Heart left ventricle (tissue), 16 donors: ENCODE data around the gene MYH10. TPM values are rescaled to one million over a fixed set of nuclear protein-coding genes. Genes with fewer than 3 reads are reported as not detected.

ENCODE experiments used
- ATAC-seq, 4 donors: fragments of 200-7000 bp; cut with Tn5 transposase; one replicate each; pipeline ENCODE4 v1.9.1; 2020 to 2022; ENCODE audit warnings: moderate library complexity in 4 of 4, mild to moderate bottlenecking in 3 of 4, moderate number of reproducible peaks in 1 of 4
- DNase-seq, 5 donors: peaks; one replicate each; pipeline ENCODE4 v3.0.0-alpha.2; 2020
- H3K27ac ChIP-seq, 12 donors: fragments of 200-600 bp; sonication (generic) in 4 of 12; one replicate each; pipeline versions ENCODE4 v1.5.0 to v1.8.0; 2016 to 2022; ENCODE audit warnings: mild to moderate bottlenecking in 2 of 12
- H3K27me3 ChIP-seq, 9 donors: fragments of 200-600 bp; sonication (generic) in 2 of 9; one replicate each; pipeline versions ENCODE4 v1.5.1 to v1.8.0; 2016 to 2022; ENCODE audit warnings: mild to moderate bottlenecking in 3 of 9
- H3K36me3 ChIP-seq, 9 donors: fragments of 200-600 bp; sonication (generic) in 2 of 9; one replicate each; pipeline versions ENCODE4 v1.5.0 to v1.8.0; 2018 to 2022; ENCODE audit warnings: mild to moderate bottlenecking in 2 of 9
- H3K4me1 ChIP-seq, 12 donors: fragments of 200-600 bp; sonication (generic) in 4 of 12; one replicate each; pipeline versions ENCODE4 v1.5.0 to v1.8.0; 2016 to 2022; ENCODE audit warnings: mild to moderate bottlenecking in 3 of 12
- H3K4me3 ChIP-seq, 12 donors: fragments of 200-600 bp; sonication (generic) in 4 of 12; one replicate each; pipeline versions ENCODE4 v1.5.0 to v1.8.0; 2017 to 2022; ENCODE audit warnings: mild to moderate bottlenecking in 9 of 12, moderate library complexity in 4 of 12
- H3K9me3 ChIP-seq, 12 donors: fragments of 200-600 bp; sonication (generic) in 4 of 12; one replicate each; pipeline versions ENCODE4 v1.5.0 to v1.8.0; 2016 to 2022; ENCODE audit warnings: mild to moderate bottlenecking in 1 of 12
- CTCF ChIP-seq, 12 donors: fragments of 200-600 bp; sonication (generic) in 4 of 12; IDR thresholded peaks; one replicate each; pipeline versions ENCODE4 v1.5.0 to v1.8.0; 2018 to 2022; ENCODE audit warnings: antibody characterized with exemption in 12 of 12, mild to moderate bottlenecking in 5 of 12
- POLR2A ChIP-seq, 2 donors: fragments of 450-650 bp; IDR thresholded peaks; one replicate each; pipeline ENCODE4 v1.6.1; 2017; ENCODE audit warnings: antibody characterized with exemption in 2 of 2, mild to moderate bottlenecking in 2 of 2, moderate library complexity in 2 of 2
- WGBS, 4 donors: extraction: QIAGEN DNeasy Blood & Tissue Kit in 2 of 4; methylation state at CpG; one replicate each; pipeline versions ENCODE4 v1.1.5 to v1.1.7; 2013 to 2018; 5-methylcytosine and 5-hydroxymethylcytosine counted together
- intact Hi-C, 10 donors: fragments of 100-400 bp; cut with DNase I; formaldehyde crosslinking; loops; one replicate each; pipeline versions ENCODE4 v1.11.1 to v1.14.2; 2022
- polyA plus RNA-seq, 2 donors: library from polyadenylated mRNA; stranded (reverse); fragments of 200-250 nt; gene quantifications; one replicate each; pipeline ENCODE4 v1.2.3, GENCODE V29; 2013
- total RNA-seq, 9 donors: library from RNA; depleted of rRNA in 2 of 9; stranded (reverse); fragments of >200 nt in 2 of 9; fragmentation: NEBNext Ultra II Directional in 3 of 9; extraction: Animal tissue kit (Norgen Biotek cat#: 25700) in 3 of 9; gene quantifications; one replicate each; pipeline versions ENCODE4 v1.1.0 to v1.2.4, GENCODE V29; 2016 to 2023
- donor health status: ischemic (EF 13 %, LVEDD 7.1; RV severe dilation, severe dysfunction).
- donor health status: healthy with polysubstance abuse.
- donor health status: DM: no; HTN: yes; CAD: no.
- donor health status: DM: no; HTN: no; CAD: no.
- donor health status: ischemic (EF 25% LVEDD 6.9; RV normal size, moderate dysfunction).
- donor health status: ischemic (EF 25% LVEDD 5.7; RV mildly dilated, moderate dysfunction).
- donor health status: healthy.
- donor health status: DM: yes; HTN: yes; CAD: no.
- donor health status: ischemic (EF 35%, LVEDD 5.7; RV mildly dilated, moderate dysfunction).
- donor health status: nonischemic (EF 11% LVEDD 7.7; RV severe dilation, severe dysfunction).
- donor health status: DM: yes; HTN: yes; CAD: no.
- donor health status: PGD.
- donor health status: ischemic (EF 29% LVEDD 5.4; RV normal size, mild dysfunction).
- donor health status: nonischemic (EF 23%, LVEDD 6.1; RV moderate dilation, normal function).

Gene MYH10
- total and polyA plus RNA-seq, 11 donors, result 10.6 to 62.1 (median 35.2) TPM

GRCh38 chr17:8480011-8480976, 150.2 kb downstream of the MYH10 start:
- WGBS, 4 donors, result 87 to 90% (median 89%) methylated on average over 32 to 33 of the region's 33 CpGs
- no peak for DNase-seq

GRCh38 chr17:8479431-8479947, 151.0 kb downstream of the MYH10 start:
- DNase-seq (peak in 3 of 5 donors; percentile 43 to 57 (median 56)), ATAC-seq (peak in 3 of 4 donors; percentile 65 to 67 (median 66))
- H3K27ac ChIP-seq, result peak overlapping the region in 7 of 12 donors; percentile 17 to 58 (median 39)
- intact Hi-C loops, result loop anchor here in 3 of 10 donors (5.0 to 10.0 kb wide), 2 partner anchors 47 to 65 kb away; no protein-coding TSS in a partner anchor
- peaks cover under 1 to 100% (median 95%) of the 10 kb centered on the region in 9 donors for H3K36me3 ChIP-seq
- no peak for TF ChIP-seq CTCF (IDR thresholded peaks at IDR 0.05)
- no peak for TF ChIP-seq POLR2A (IDR thresholded peaks at IDR 0.05)
- no peaks in the 10 kb centered on the region for H3K27me3 ChIP-seq
- H3K9me3 ChIP-seq, result peaks cover 0 to 12% (median 0%) of the 10 kb centered on the region in 12 donors
- H3K4me3 ChIP-seq, result no peak overlapping the region
- peaks cover 0 to 16% (median 9%) of the 10 kb centered on the region in 12 donors for H3K4me1 ChIP-seq
- 60 to 71% (median 61%) methylated on average over 10 to 11 of the region's 11 CpGs for WGBS, 4 donors

More at GRCh38 chr17:8480011-8480976, 150.2 kb downstream of the MYH10 start:
- intact Hi-C loops, result no loop called here
- H3K27me3 ChIP-seq, result no peaks in the 10 kb centered on the region
- H3K27ac ChIP-seq, result peak overlapping the region in 7 of 12 donors; percentile 17 to 58 (median 39)
- H3K36me3 ChIP-seq, result peaks cover 2 to 100% (median 87%) of the 10 kb centered on the region in 9 donors
- TF ChIP-seq POLR2A (IDR thresholded peaks at IDR 0.05), result no peak
- no peak for TF ChIP-seq CTCF (IDR thresholded peaks at IDR 0.05)
- H3K4me1 ChIP-seq, result peaks cover 0 to 16% (median 9%) of the 10 kb centered on the region in 12 donors
- H3K9me3 ChIP-seq, result peaks cover 0 to 17% (median 0%) of the 10 kb centered on the region in 12 donors
- no peak overlapping the region for H3K4me3 ChIP-seq
- ATAC-seq, result no peak

- H3K9me3 ChIP-seq, result no peaks in the 10 kb centered on the region
- no peak overlapping the region for H3K27ac ChIP-seq
- H3K27me3 ChIP-seq, result no peaks in the 10 kb centered on the region
- intact Hi-C loops, result loop anchor here in 3 of 10 donors (5.0 to 10.0 kb wide), 2 partner anchors 46 to 63 kb away; no protein-coding TSS in a partner anchor
- 91 to 93% (median 93%) methylated on average over 22 of the region's 22 CpGs for WGBS, 4 donors
- TF ChIP-seq CTCF (IDR thresholded peaks at IDR 0.05) (no peak), POLR2A (IDR thresholded peaks at IDR 0.05) (no peak)
- no peak for ATAC-seq
- peaks cover 0 to 16% (median 9%) of the 10 kb centered on the region in 12 donors for H3K4me1 ChIP-seq
- DNase-seq, result no peak
- peaks cover 0 to 99% (median 98%) of the 10 kb centered on the region in 9 donors for H3K36me3 ChIP-seq
- H3K4me3 ChIP-seq, result no peak overlapping the region
These were observed 152.6 kb downstream of the MYH10 start for GRCh38 chr17:8477715-8478441.
